Epithelial cell of esophagus (primary cell): ENCODE results near the gene RANBP10.

Experiments
- DNase-seq: peaks from one replicate; pipeline ENCODE4 v3.0.0; 2010; ENCODE audit warnings: low read depth
- H3K4me3 ChIP-seq: 2 replicates; pipeline ENCODE4 v1.5.1; 2011; ENCODE audit warnings: mild to moderate bottlenecking, low read length, control low read depth
- CTCF ChIP-seq: IDR thresholded peaks from 2 replicates; pipeline ENCODE4 v1.5.1; 2011; ENCODE audit warnings: low read depth, mild to moderate bottlenecking, low read length, control low read depth, inconsistent platforms; ENCODE audit not compliant: insufficient read depth; ENCODE audit errors: missing control alignments

Gene RANBP10

DNA sequence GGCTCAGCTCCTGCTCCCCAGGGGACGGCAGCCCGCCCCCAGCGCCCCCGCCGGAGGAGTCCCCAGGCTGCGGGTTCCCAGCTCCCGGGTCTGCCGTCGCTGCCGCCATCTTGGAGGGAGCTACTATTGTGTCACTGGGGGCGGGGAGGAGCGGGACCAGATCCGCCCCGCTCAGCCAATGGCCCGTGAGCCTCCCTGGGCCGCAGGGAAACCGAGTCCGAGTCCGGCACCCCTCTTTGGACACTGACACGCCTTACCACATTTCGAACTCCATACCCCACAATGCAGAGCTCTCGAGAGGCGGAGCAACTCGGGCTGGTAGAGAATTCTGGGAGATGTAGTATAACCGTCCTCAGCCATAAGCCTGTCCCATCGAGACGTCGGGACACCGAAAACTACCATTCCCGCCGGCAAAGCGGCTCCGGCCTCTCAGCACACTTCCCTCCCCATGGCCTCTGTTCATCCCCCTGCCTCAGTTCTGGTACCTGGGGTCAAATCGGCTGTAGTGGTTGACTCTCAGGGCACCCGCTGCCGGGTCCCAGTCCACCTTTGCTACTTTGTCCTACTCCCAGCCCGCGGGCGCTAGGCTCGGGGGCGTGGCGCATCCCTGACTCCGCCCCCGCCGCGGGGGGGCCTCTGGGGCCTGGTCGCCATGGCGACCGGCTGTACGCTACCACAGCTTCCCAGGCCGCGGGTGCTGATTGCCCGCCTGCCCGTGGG lies at the start of gene RANBP10, which contains the start of gene TSNAXIP1:
Gene RANBP10 (minus strand): TSS at position 133 of the 720 bp plus-strand sequence. CDS start 24 bp downstream, at position 109.
Gene TSNAXIP1 (plus strand): TSS at position 462 of the 720 bp plus-strand sequence. CDS start 261 bp downstream, outside the sequence.
- H3K4me3 ChIP-seq, result peak within 1 kb of the TSS; percentile 95
- TF ChIP-seq CTCF, result no peak
- peak; percentile 100 for DNase-seq

- TF ChIP-seq CTCF, result no peak
- H3K4me3 ChIP-seq, result no peak overlapping the region
- no peak for DNase-seq
Measured at GRCh38 chr16:67855789-67856188, 49.4 kb upstream of the RANBP10 start.

DNA sequence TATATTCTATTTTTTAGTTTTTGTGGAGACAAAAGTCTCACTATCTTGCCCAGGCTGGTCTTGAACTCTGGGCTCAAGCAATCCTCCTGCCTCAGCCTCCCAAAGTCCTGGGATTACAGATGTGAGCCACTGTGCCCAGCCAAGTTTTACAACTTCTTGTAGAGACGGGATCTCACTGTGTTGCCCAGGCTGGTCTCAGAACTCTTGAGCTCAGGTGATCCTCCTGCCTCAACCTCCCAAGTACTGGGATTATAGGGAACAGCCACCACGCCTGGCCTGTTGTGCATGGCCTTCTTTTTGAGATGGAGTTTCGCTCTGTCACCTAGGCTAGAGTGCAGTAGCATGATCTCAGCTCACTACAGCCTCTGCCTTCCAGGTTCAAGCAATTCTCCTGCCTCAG lies 47.3 kb upstream of the RANBP10 start:
- no peak overlapping the region for H3K4me3 ChIP-seq
- no peak for DNase-seq
- TF ChIP-seq CTCF, result no peak

DNA sequence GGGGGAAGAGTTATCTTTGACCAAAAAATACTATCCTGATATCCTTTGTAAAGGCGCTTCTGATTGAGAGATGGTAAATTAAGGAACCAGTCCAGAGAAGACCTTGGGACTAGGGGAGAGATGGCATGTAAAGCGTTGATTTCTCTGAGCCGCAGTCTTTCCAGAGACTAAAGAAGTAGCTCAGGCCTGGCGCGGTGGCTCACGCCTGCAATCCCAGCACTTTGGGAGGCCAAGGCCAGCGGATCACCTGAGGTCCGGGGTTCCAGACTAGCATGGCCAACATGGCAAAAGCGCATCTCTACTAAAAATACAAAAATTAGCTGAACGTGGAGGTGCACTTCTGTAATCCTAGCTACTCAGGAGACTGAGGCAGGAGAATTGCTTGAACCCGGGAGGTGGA lies 41.8 kb upstream of the RANBP10 start:
- no peak for TF ChIP-seq CTCF
- peak overlapping the region; percentile 74 for H3K4me3 ChIP-seq

DNA sequence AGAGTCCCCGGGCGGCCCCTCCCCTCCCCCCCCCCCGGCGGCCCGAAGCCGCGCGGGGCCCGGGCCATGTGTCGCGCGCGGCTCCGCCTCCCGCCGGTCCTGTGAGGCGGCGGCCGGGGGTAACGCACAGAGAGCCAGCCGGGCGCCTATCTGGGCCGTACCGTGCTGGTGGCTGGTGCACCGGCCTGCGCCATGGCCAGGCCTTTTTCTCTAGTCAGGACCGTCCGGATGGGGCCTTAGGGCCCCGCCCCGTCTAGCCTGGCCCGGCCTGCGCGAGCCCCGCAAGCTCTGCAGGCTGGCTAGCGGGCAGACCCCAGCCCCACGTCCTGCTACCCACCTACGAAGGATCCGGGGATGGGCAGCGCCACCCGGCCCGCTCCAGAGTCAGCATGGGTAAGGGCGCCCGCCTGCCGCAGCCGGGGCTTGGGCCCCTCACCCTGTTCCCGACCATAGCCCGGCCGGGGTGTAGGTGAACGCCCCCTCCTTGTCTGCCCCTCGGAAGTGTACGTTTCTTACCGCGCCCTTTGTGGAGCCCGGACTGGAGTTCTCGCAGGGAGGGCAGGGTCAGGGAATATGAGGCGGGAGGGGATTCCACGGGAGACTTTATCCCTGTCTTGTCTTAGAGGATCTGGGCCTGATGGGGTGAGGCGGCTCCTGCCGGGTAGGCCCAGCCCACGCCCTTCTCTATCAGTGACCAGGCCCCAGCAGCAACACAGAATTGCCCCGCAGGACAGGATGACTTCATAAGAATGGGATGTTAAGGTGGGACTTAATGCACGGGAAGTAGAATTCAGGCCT lies 40.9 kb upstream of the RANBP10 start, which contains the start of gene CENPT:
Gene CENPT (minus strand): TSS at position 630 of the 798 bp plus-strand sequence. CDS start 13,834 bp downstream, outside the sequence.
- DNase-seq, result peak; percentile 90
- peak within 1 kb of the TSS; percentile 74 for H3K4me3 ChIP-seq
- no peak for TF ChIP-seq CTCF

More for the DNA sequence above, 41.8 kb upstream of the RANBP10 start:
- DNase-seq, result no peak

GRCh38 chr16:67846320-67847063 lies 40.1 kb upstream of the RANBP10 start, which contains the start of gene NUTF2:
Gene NUTF2 (plus strand): TSS chr16:67846933. CDS start chr16:67865131, 18,198 bp downstream.
- DNase-seq, result peak; percentile 94
- TF ChIP-seq CTCF, result no peak
- peak within 1 kb of the TSS; percentile 74 for H3K4me3 ChIP-seq
